KOPT-K1 (cell line): ENCODE results near the gene CRIP2.

Experiments
- H3K27ac ChIP-seq: fragments of 200-600 bp; sonication (generic); 2 replicates; pipeline ENCODE4 v1.5.1; 2016; ENCODE audit warnings: antibody characterized with exemption, mild to moderate bottlenecking, low read depth, low read length; ENCODE audit not compliant: poor library complexity, severe bottlenecking
- H3K36me3 ChIP-seq: fragments of 200-600 bp; sonication (generic); 2 replicates; pipeline ENCODE4 v1.5.1; 2017; ENCODE audit warnings: antibody characterized with exemption, mild to moderate bottlenecking, low read length, moderate library complexity; ENCODE audit not compliant: insufficient read depth
- H3K9me3 ChIP-seq: fragments of 200-600 bp; sonication (generic); 2 replicates; pipeline ENCODE4 v1.5.1; 2017; ENCODE audit warnings: antibody characterized with exemption, low read length, mild to moderate bottlenecking; ENCODE audit not compliant: insufficient read depth, poor library complexity, severe bottlenecking

CRIP2 gene

GRCh38 chr14:105475269-105476096 is 862 bp downstream of the CRIP2 start:
- peaks cover 8% of the 10 kb centered on the region for H3K36me3 ChIP-seq
- no peak overlapping the region for H3K27ac ChIP-seq
- peaks cover 8% of the 10 kb centered on the region for H3K9me3 ChIP-seq

- Histone ChIP-seq H3K27ac (no peak overlapping the region), H3K36me3 (no peaks in the 10 kb centered on the region), H3K9me3 (peaks cover 8% of the 10 kb centered on the region)
These were observed 1.6 kb downstream of the CRIP2 start for GRCh38 chr14:105476097-105476830.

- Histone ChIP-seq H3K27ac (no peak overlapping the region), H3K36me3 (no peaks in the 10 kb centered on the region), H3K9me3 (peaks cover 8% of the 10 kb centered on the region)
These were observed 2.4 kb downstream of the CRIP2 start for GRCh38 chr14:105476831-105477659.

- H3K9me3 ChIP-seq: peaks cover 8% of the 10 kb centered on the region
- H3K27ac ChIP-seq: no peak overlapping the region
- no peaks in the 10 kb centered on the region for H3K36me3 ChIP-seq
These were observed 3.2 kb downstream of the CRIP2 start for GRCh38 chr14:105477660-105478397.

- H3K27ac ChIP-seq: no peak overlapping the region
- no peaks in the 10 kb centered on the region for H3K36me3 ChIP-seq
- peaks cover 8% of the 10 kb centered on the region for H3K9me3 ChIP-seq
These were observed 4.0 kb downstream of the CRIP2 start for GRCh38 chr14:105478398-105479251.

- H3K9me3 ChIP-seq: peaks cover 8% of the 10 kb centered on the region
These were observed 5.0 kb downstream of the CRIP2 start for GRCh38 chr14:105479431-105480158.

GRCh38 chr14:105480199-105480746 is 5.7 kb downstream of the CRIP2 start:
- Histone ChIP-seq H3K36me3 (no peaks in the 10 kb centered on the region), H3K9me3 (peaks cover 8% of the 10 kb centered on the region), H3K27ac (no peak overlapping the region)

More at GRCh38 chr14:105479431-105480158, 5.0 kb downstream of the CRIP2 start:
- no peaks in the 10 kb centered on the region for H3K36me3 ChIP-seq
- H3K27ac ChIP-seq: no peak overlapping the region

GRCh38 chr14:105480807-105481801 is 6.5 kb downstream of the CRIP2 start:
- no peaks in the 10 kb centered on the region for H3K36me3 ChIP-seq
- H3K9me3 ChIP-seq: peaks cover 8% of the 10 kb centered on the region
- no peak overlapping the region for H3K27ac ChIP-seq

- peaks cover 6% of the 10 kb centered on the region for H3K9me3 ChIP-seq
- H3K36me3 ChIP-seq: no peaks in the 10 kb centered on the region
- no peak overlapping the region for H3K27ac ChIP-seq
These were observed 7.4 kb downstream of the CRIP2 start for GRCh38 chr14:105481886-105482457.

- no peaks in the 10 kb centered on the region for H3K9me3 ChIP-seq
- H3K27ac ChIP-seq: no peak overlapping the region
- H3K36me3 ChIP-seq: no peaks in the 10 kb centered on the region
These were observed 8.0 kb downstream of the CRIP2 start for GRCh38 chr14:105482486-105483110.

GRCh38 chr14:105483300-105484068 is 8.9 kb downstream of the CRIP2 start:
- Histone ChIP-seq H3K27ac (no peak overlapping the region), H3K9me3 (no peaks in the 10 kb centered on the region), H3K36me3 (no peaks in the 10 kb centered on the region)
